CD4-positive, alpha-beta T cell treated with Interleukin-2 at 100 ng/mL for 4 hours (primary cell): ENCODE results near the gene STARD13.
"Not testable (repeated sequence)": the region's sequence is repeated elsewhere in the genome, so short reads cannot be mapped to it uniquely, and the experiment has no call there.

Experiments used
- DNase-seq: peaks from one replicate; pipeline ENCODE4 v3.0.0-alpha.2; 2020; ENCODE audit warnings: low spot score

The STARD13 gene

GRCh38 chr13:33195693-33196464, 89.7 kb downstream of the STARD13 start:
- DNase-seq: no peak

- no peak for DNase-seq
Observed at GRCh38 chr13:33194820-33195692, 90.5 kb downstream of the STARD13 start.

GRCh38 chr13:33193428-33193974, 92.1 kb downstream of the STARD13 start:
- DNase-seq: no peak

GRCh38 chr13:33191425-33192210, 93.9 kb downstream of the STARD13 start:
- DNase-seq: no peak

- DNase-seq: no peak
Observed at GRCh38 chr13:33189470-33189869, 96.1 kb downstream of the STARD13 start.

- DNase-seq: no peak
Observed at GRCh38 chr13:33188093-33188882, 97.3 kb downstream of the STARD13 start.

GRCh38 chr13:33186861-33187291, 98.7 kb downstream of the STARD13 start:
- no peak for DNase-seq

GRCh38 chr13:33185853-33186252, 99.7 kb downstream of the STARD13 start:
- no peak for DNase-seq

- no peak for DNase-seq
Observed at GRCh38 chr13:33184530-33184929, 101.0 kb downstream of the STARD13 start.

GRCh38 chr13:33184112-33184490, 101.5 kb downstream of the STARD13 start:
- DNase-seq: no peak

- no peak for DNase-seq
Observed at GRCh38 chr13:33183431-33184111, 102.0 kb downstream of the STARD13 start.

GRCh38 chr13:33182729-33183128, 102.8 kb downstream of the STARD13 start:
- DNase-seq: no peak

- no peak for DNase-seq
Observed at GRCh38 chr13:33181264-33181663, 104.3 kb downstream of the STARD13 start.

- DNase-seq: no peak
Observed at GRCh38 chr13:33180122-33180804, 105.3 kb downstream of the STARD13 start.

- no peak for DNase-seq
Observed at GRCh38 chr13:33179463-33179862, 106.1 kb downstream of the STARD13 start.

- DNase-seq: no peak
Observed at GRCh38 chr13:33178209-33178840, 107.2 kb downstream of the STARD13 start.

GRCh38 chr13:33177340-33178208, 108.0 kb downstream of the STARD13 start:
- DNase-seq: not testable (repeated sequence)

GRCh38 chr13:33176526-33176925, 109.0 kb downstream of the STARD13 start:
- DNase-seq: no peak

- DNase-seq: no peak
Observed at GRCh38 chr13:33175991-33176390, 109.6 kb downstream of the STARD13 start.
